ENCODE results near the gene EPHA1.

GRCh38 chr7:143422033-143422432 is 13.4 kb upstream of the EPHA1 start:
- TF ChIP-seq POLR2A (IDR thresholded peaks at IDR 0.05; ENCODE audit: low read depth) (no peak), CTCF (IDR thresholded peaks at IDR 0.05) (no peak)
